HG02588 (cell line): ENCODE measurements around the gene XRCC3.

Source experiments
- ATAC-seq: cut with Tn5 transposase; IDR thresholded peaks from one replicate; pipeline ENCODE4 v1.9.1; 2021; ENCODE audit warnings: mild to moderate bottlenecking, moderate library complexity; ENCODE audit not compliant: unreplicated experiment

XRCC3 gene

DNA sequence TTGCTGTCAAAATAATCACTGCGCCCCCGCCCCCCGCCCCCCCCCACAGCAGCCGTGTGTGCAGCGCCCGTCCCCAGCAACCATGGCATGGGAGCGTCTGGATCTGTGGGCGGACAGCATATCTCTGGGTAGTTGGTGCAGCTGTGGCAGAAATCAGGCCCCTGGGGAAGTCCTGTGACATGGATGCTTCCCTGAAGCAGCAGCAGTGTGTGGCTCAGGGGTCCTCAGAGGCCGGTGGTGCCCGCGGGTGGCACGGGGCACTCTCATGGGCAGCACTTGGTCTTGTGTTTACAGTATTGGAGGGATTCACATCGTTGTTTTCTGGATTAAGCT lies 19.2 kb downstream of the XRCC3 start:
- ATAC-seq = no peak

DNA sequence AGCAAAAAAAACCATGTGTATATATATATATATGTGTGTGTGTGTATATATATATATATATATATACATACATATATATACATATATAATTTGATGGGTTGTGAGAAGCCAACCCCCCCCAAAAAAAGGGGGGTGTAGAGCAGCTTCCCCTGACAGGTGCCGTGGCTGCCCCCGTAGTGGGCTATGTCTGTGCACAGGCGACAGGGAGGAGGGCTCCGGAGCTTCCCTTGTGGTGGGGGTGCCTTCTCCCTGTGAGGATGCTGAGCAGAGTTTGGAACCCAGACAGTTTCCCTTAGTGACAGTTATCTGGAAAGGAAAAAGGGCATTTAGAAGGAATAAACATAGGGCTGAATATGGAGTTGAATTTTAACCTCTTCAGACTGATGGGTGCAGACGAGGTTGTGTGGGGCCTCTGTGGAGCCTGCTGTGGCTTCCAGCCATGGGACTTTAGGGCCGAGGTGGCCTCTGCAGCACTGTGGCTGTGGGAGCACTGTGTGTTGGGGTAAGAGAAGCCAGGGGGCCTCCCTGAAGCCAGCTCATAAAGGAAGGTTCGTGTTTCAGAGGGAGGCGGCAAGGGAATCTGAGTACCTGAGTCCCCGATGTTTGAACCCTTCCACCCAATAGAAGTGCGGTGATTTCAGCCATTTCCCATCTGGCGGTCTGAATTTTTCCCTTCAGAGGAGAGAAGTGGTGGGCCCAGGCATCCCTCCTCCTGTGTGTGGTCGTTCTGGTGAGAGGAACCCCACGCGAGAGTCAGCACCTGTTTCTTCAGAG lies 19.8 kb downstream of the XRCC3 start:
- no peak for ATAC-seq

DNA sequence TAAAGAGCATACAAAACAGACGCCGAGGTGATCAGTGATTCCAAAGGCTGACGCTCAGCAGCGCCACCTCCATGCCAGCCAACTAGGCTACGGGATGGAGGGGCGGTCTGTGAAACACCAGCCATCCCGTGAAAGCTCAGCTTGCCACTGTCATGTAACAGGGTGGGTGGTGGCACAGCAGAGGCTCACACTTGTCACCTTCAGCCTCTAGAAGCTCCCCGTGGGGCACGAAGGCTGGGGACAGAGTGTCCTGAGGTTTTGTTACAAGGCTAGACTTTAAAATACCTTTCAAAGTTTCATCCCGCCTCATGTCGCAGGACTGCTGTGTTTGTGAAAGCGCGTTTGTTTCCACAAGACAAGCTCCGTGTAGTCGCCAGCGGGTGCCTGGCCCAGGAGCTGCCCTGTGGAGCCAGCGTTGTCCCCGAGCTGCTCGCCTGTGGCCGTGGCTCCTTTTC lies 20.7 kb downstream of the XRCC3 start:
- no peak for ATAC-seq

DNA sequence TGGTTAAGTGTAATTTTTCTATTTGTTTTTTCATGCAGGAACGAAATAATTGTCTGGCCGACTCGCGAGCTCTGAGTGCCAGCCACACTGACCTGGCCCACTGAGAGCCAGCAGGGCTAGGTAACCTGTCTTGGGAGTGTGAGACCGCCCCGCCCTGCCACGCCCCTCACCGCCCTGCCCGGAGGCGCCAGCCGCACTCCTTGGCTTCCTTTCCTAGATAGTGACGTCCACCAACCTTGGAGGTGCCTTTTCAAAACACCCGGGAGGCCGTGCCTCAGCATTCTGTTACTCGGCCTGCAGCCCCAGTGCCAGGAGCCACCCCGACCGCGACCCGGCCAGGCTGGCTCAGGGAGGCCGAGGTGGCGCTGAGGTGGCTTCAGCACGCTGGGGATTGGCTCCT lies 21.7 kb downstream of the XRCC3 start:
- ATAC-seq = no peak

DNA sequence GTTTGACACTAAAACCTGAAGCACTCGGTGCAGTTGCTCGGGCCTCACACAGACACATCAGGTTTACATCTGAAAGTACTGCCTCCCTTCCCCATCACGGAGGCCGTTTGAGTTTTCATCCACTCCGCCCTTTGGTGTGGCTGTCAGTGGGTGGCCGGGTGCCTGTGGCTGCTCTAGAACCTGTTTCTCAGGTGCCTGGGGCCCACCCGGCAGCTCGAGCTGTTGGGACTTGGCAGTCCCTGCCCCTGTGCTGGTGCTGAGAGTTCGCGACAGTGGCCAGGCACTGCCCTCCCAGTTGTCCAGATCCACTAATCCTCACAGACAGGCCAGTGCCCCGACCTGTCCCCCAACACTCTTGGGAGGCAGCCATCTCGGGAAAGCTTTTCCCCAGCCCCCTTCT lies 22.4 kb downstream of the XRCC3 start:
- no peak for ATAC-seq

DNA sequence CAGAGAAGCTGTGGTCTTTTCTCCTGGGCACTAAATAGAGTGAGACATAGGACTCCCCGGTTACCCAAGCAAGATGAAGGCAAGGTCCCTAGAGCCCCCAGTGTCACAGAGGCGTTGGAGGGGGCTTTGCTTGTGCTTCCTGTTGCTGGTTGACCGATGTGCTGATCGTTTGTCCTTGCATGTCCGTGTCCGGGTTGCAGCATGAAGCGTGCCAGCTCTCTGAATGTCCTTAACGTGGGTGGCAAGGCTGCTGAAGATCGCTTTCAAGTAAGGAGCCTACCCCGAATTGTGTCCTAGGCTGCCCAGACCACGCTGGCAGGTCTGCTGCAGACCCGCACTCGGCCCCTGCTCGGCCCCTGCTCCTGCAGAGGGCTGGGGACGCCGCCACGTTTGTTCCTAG lies 23.1 kb downstream of the XRCC3 start:
- peak; percentile 13 for ATAC-seq

DNA sequence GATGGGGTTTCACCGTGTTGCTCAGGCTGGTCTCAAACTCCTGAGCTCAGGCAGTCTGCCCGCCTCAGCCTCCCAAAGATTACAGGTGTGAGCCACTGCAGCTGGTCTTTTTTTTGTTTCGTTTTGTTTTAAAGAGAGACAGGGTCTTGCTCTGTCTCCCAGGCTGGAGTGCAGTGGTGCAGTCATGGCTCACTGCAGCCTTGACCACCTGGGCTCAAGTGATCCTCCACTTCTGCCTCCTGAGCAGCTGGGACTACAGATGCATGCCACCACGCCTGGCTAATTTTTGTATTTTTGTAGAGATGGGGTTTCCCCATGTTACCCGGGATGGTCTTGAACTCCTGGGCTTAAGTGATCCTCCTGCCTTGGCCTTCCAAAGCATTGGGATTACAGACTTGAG lies 23.6 kb downstream of the XRCC3 start:
- peak; percentile 66 for ATAC-seq

DNA sequence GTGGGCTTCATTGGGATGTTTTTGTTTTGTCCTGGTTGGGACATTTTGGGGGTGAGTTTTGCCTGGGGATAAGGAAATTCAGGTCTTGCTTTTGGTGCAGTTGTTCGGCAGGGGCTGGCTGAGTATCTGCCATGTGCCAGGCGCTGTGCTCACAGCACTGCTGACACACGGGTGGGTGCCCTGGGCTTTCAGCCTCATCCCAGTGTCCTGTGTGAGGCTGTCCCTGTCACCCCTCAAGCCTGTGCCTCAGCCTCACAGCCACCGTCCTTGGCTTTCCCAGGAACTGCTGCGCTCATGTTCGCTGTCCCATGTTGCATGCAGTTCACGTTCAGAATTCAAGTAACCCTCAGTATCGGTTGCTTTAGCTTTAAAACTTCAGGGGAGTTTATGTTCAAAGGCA lies 24.9 kb downstream of the XRCC3 start:
- ATAC-seq = no peak

DNA sequence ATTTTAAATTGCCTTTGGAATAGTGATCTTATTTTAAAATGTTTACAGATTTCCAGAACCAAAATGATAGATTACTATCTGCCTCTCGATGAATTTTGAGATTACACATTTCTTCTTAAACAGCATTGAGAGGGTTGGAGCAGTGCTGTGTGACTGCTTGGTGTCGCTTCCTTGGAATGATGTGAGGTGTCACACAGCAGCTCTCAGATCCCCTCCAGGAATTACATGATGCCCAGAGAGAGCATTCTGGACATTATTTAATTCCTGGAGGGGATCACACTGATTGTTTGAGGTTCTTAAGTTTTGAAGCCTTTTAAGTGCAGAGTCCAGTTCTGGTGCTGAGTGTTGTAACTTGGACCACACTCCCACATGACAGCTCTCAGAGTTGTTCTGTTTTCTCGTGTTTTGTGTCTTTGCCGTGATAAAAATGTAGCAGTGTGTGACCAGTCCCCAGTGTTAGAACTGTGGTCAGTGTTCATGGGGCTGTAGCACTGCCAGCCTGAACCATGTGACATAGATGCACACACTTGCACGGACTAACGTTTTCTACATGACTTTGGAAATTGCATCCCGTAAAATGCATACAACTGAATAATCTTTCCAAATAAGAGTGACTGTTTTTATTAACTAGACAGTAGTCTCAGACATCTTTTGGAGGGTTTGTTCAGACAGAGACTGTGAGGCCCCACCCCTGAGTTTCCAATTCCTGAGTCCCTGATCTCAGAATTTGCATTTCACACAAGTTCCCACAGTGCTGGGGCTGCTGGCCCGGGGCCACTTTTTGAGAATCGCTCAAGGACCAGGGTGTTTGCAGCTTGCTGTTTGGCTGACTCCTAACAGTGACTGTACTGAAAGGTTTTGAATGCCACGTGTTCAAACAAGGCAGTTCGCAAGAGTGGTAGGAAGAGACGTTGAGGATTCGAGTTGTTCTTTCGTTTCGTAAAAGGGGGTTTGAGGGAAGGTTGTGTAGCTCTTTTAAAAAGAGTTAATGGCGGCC lies 26.0 kb downstream of the XRCC3 start:
- no peak for ATAC-seq

DNA sequence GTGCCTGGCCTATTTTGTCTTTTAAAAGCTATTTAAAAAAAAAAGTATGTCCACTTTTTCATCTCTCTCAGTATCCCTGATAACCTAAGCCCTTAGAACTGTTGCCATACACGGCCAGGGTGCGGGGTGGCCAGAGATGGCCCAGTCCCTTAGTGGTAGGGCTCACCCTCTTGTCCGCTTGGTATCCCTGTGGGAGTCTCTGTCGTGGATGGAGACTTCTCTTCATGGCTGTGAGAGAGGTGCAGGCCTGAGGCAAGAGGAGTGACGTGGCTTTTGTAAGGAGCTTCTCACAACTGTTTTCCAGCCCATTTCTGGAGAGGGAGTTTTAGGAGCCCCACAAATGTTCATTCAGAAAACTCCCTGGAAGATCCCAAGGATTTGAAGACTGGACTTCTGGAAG lies 26.8 kb downstream of the XRCC3 start:
- ATAC-seq = no peak

DNA sequence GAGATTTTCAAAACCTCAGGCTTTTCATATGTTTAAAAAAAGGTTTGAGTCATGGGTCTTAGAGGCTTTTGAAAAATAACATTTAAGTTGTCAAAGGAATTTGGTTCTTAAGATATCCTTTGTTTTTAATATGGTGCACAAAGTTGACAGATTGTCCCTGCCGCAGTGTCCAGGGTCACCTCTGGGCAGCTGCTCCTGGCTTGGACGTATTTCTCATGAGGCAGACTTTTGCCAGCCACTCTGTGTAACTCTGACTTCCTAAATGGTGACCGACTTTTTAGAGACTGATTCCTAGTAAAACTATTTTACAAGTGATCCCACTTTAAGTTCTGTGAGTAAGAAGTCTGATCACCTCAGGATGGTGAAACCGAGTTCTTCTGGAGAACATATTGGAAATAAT lies 27.5 kb downstream of the XRCC3 start:
- no peak for ATAC-seq

DNA sequence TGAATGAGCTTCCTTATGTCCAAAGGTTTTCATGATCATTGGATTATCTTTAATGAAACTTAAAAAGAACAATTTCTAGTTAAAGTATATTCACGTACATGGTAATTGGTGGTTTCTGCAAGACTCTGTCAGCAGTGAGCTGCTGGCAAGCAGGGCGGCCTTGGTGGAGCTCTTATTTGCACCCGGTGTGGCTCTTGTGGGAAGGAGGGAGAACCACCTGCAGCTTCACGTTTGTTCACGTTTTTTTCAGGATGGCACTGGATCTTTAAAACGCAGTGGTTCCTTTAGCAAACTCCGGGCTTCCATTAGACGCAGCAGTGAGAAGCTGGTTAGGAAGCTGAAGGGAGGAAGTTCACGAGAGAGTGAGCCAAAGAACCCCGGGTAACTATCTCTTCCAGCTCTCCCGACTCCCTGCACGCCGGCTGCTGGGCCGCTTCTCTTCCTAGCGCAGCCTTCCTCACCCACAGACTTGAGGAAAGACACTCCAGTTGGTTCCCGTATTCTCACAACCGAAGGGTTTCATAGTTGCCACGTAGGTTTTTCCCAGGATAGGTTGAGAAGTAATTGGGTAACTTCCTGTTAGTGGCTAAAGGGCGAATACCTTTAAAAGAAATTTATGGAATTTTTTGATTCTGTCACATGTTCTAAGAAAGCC lies 28.3 kb downstream of the XRCC3 start:
- ATAC-seq = no peak

DNA sequence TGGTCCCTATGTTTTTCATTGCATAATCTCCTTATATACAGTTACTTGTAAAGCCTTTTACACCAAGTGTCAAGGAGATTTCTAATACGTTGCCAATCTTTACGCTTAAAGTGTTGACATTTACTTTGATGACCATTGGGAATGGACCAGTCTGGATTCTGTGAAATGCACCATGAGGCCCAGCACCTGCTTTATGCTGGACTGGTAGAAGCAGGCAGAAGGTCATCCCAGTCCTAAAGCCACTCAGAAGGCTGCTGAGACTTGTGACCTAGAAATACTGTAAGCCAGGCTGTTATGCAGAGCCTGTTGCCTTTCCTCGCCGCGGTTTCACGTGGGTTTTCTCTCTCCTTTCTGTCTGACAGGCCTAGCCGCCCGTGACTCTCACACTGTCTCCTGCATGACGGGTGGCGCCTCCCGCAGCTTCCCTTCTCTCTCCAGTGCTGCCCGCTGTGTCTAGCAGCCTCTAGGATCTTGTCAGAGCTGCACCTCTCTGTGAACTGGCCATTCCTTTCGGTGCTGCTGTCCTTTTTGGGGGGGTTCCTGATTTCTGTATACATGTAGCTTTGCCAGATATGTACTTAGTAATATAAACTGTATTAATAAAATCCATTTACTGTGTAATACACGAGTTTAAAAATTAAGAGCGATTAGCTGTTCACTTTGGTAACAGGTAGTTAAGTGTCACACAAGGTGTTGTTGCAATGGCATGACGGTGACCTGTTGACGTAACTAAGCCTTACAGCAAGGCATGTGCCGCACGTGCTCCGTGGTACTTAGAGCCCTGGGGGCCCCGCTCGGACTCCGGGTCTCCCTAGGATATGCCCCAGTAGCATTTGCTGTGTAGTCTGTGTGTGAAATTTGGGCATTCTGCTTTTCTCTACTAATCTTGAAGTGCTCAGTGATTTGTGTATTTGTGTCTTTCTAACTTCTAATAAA lies 29.7 kb downstream of the XRCC3 start:
- no peak for ATAC-seq

DNA sequence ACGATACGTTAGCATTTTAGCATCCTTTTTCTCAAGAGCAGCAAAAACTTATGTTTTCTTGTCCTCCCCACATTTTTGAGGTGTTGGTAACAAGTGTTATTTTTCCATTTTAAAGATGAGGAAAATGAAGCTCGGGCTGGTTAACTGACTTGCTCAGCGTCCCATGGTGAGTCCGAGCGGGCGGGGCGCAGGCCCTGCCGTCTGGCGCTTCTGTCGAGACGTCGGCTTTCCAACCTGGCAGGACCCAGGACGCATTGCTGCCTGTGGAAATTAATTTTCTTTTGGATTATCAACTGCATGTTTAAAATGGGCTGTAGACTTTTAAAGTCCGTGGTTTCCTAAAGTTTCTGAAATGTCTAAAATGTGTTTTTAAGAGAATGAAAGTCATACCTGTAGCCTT lies 30.4 kb downstream of the XRCC3 start:
- no peak for ATAC-seq

DNA sequence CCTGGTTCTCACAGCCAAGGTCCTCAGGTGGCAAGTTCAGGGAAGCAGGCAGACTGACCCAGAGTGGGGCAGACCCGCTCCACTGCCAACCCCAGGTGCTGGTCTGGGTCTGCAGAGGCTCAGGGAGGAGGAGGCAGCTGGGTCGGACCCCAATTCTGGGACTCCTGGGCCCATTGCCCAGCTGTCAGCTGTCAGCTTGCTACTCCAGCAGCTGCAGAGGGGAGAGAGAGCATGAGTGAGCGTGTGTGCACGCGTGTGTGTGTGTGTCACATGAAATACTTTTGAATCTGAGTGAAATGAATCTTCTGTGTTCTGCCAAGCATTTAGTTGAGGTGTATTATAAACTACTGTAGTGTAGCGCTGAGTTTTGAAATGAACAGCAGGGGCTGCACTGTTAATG lies 30.8 kb downstream of the XRCC3 start:
- no peak for ATAC-seq

DNA sequence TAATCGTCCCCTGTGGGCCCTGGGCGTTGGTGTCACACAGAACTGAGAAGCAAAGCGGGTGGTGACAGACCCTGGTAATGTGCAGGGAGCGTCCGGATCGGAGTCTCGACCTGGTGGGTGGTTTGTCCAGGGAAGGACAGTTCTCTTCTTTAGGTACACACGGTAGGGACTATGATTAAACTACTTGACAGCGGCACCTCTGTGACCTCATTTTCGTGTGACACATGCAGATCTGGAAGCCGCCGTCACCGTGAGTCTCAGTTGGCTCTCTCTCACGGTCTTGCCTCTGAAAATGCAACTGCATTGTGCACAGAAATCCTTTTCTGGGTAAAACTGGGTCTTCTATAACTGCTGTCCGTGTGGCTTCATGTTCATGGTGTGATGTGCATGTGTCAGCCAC lies 32.1 kb downstream of the XRCC3 start:
- ATAC-seq = no peak

DNA sequence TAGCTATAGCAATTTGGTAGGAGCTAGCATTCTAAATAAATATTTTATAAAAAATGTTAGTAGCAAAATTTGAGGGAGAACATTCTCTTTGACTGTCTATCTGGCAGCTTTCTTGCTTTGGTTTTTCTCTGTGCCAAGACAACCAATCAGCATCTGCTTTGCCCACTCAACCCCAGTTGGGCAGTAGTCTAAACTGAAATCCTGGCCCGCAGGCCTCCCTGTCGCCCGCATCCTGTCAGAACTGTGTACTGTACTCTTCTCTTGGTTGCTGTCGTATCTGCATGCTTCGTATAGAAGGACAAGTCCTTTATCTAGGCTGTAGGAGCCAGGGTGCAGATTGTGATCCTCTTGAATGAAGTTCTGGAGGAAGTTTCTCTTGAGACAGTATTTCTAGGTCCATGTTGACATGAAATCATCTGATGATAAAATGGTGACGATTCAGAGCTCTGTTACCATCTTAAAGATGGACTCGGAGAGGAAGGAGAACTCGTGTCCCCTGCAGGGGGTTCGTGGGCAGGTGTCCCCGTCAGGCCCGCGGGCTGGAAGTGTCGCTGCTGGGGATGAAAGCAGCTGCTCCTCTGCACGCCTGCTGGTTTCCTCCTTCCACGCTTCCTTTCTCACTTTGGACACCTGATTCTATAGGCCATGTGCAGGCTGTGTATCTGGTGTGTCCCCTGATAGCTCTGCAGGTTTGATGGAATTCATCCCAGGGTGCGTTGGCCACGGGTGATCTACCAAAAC lies 34.6 kb downstream of the XRCC3 start:
- no peak for ATAC-seq

DNA sequence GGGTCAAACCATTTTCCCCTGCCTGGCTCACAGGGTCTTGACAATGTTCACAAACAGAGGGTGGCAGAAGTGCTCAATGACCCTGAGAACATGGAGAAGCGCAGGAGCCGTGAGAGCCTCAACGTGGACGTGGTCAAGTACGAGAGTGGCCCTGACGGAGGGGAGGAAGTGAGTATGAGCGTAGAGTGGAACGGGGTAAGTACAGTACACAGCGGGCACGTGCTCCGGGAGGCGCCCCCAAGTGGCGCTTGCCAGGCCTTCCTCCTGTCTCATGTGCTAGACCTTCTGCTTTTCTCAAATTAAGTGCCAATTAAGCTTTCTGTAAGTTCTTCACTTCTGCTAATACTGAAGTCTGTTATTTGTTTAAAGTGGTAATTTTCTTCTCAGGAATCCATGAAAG lies 35.9 kb downstream of the XRCC3 start:
- ATAC-seq = no peak

DNA sequence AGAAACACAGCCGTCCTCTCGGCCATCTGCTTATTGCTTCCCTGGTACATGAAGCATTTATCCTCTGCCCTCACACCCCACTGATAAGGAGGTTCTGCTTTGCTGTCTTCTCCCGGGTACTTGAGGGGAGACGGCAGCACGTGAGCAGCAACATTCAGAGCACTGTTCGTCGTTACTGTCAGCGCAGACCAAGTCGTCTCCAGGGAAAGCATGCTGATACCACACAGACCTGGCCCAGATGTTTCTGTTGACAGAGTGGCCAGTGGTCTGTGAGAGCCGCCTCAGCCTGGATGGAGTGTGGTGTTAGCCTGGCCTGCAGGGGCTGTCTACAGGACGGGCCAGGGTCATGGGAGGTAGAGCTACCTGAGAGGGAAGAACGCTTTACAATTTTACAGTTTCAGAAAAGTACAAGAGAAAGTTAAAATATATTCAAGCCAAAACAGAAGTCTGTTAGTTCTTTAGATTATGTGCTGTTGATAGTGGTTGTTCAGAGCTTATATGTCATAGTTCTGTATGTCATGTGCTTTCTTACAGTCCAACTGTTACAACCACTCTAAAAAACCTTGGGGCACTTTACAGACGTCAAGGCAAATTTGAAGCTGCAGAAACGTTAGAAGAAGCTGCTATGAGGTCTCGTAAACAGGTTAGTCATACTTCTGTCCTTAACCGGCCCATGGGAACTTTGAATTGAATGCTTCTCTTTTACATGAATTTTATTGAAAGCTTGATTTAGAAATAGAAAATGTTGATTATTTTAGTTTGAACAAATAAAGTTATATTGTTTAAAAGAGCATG lies 38.2 kb downstream of the XRCC3 start:
- no peak for ATAC-seq
